BJ (cell line): ENCODE data around the gene PHF10. TPM values are rescaled to one million over a fixed set of nuclear protein-coding genes. Genes with fewer than 3 reads are reported as not detected.

Experiments
- CTCF ChIA-PET: fragments of 350-600 bp; formaldehyde crosslinking; extraction: SDS; loops from one replicate; lab custom pipeline; 2021; ENCODE audit warnings: antibody characterized with exemption, inconsistent platforms; lab: Yijun Ruan, JAX
- POLR2A ChIA-PET: fragments of 300-600 bp; sonication (Branson Sonifier 250); formaldehyde crosslinking; extraction: SDS; loops from one replicate; lab custom pipeline; 2021; ENCODE audit warnings: antibody characterized with exemption; lab: Charles Lee
- DNase-seq: peaks from one replicate; pipeline ENCODE4 v3.0.0-alpha.2; 2011; ENCODE audit warnings: low read depth
- H3K27me3 ChIP-seq: 2 replicates; pipeline ENCODE4 v1.6.0; 2011; ENCODE audit warnings: low read length; ENCODE audit not compliant: control insufficient read depth, insufficient read depth
- H3K36me3 ChIP-seq: 2 replicates; pipeline ENCODE4 v1.5.1; 2011; ENCODE audit warnings: low read length; ENCODE audit not compliant: control insufficient read depth, insufficient read depth
- H3K4me3 ChIP-seq: 2 replicates; pipeline ENCODE4 v1.5.1; 2011; ENCODE audit warnings: low read depth, mild to moderate bottlenecking, control low read depth, low read length
- polyA plus RNA-seq: library from polyadenylated mRNA; depleted of rRNA; stranded (reverse); fragments of >200 nt; gene quantifications from 2 replicates; pipeline ENCODE4 v1.2.3, GENCODE V29; 2011
- TF ChIP-seq, protein P1 (sequence below): IDR thresholded peaks from 2 replicates; pipeline ENCODE4 v1.5.1; 2011; ENCODE audit warnings: low read depth, mild to moderate bottlenecking, control low read depth, inconsistent platforms, low read length, moderate library complexity; ENCODE audit not compliant: insufficient read depth

Gene PHF10
- polyA plus RNA-seq, 1 experiment, result 9.8 TPM

DNA sequence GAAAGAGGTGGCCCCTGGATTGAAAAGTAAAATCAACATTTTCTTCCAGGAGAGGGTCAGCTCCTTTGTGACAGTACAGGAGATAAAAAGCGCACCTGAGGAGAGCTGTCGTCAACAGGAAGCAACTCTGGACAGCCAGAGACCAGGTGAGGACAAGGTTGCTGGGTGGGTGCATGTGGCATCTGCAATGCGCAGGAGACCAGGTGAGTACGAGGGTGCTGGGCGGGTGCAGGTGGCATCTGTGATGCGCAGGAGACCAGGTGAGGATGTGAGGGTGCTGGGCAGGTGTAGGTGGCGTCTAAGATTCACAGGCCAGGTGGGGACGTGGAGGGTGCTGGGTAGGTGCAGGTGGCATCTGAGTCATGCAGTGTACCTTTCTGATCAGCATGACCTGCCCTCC lies 60.8 kb downstream of the PHF10 start:
- Histone ChIP-seq H3K4me3 (no peak overlapping the region), H3K36me3 (peaks cover 12% of the 10 kb centered on the region), H3K27me3 (no peaks in the 10 kb centered on the region)
- TF ChIP-seq, protein P1, sequence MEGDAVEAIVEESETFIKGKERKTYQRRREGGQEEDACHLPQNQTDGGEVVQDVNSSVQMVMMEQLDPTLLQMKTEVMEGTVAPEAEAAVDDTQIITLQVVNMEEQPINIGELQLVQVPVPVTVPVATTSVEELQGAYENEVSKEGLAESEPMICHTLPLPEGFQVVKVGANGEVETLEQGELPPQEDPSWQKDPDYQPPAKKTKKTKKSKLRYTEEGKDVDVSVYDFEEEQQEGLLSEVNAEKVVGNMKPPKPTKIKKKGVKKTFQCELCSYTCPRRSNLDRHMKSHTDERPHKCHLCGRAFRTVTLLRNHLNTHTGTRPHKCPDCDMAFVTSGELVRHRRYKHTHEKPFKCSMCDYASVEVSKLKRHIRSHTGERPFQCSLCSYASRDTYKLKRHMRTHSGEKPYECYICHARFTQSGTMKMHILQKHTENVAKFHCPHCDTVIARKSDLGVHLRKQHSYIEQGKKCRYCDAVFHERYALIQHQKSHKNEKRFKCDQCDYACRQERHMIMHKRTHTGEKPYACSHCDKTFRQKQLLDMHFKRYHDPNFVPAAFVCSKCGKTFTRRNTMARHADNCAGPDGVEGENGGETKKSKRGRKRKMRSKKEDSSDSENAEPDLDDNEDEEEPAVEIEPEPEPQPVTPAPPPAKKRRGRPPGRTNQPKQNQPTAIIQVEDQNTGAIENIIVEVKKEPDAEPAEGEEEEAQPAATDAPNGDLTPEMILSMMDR, result no peak
- POLR2A ChIA-PET, result no interaction called here
- CTCF ChIA-PET, result no interaction called here
- no peak for DNase-seq

- DNase-seq, result no peak
- CTCF ChIA-PET, result no interaction called here
- POLR2A ChIA-PET, result no interaction called here
- H3K4me3 ChIP-seq, result no peak overlapping the region
- peaks cover 10% of the 10 kb centered on the region for H3K36me3 ChIP-seq
- TF ChIP-seq, protein P1, result no peak
- H3K27me3 ChIP-seq, result no peaks in the 10 kb centered on the region
Measured at GRCh38 chr6:169661391-169661756, 62.9 kb downstream of the PHF10 start.

DNA sequence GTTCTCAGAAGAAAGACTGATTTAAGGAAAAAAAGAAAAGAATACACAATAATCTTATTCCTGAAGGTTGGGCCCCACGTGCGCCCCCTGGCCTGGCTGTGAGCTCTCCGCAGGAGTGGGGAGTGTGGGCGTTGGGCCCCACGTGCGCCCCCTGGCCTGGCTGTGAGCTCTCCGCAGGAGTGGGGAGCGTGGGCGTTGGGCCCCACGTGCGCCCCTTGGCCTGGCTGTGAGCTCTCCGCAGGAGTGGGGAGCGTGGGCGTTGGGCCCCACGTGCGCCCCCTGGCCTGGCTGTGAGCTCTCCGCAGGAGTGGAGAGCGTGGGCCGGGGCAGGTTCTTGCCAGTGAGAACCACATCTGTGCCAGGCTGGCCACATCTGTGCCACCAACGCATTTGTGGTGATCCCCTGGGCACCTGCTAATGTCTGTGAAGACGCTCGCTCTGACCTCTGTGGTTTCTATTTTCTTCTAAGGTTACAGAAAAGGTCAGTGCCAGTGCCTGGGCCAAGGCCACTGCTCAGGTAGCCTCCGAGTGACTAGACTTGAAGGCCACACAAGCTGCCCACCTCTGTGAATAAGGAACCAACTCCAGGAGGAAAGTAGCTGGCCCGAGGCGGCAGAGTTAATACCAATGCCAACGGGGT lies 63.4 kb downstream of the PHF10 start:
- H3K36me3 ChIP-seq, result peaks cover 10% of the 10 kb centered on the region
- no peak overlapping the region for H3K4me3 ChIP-seq
- TF ChIP-seq, protein P1, result no peak
- H3K27me3 ChIP-seq, result no peaks in the 10 kb centered on the region
- DNase-seq, result no peak
- ChIA-PET POLR2A (no interaction called here), CTCF (no interaction called here)

GRCh38 chr6:169659820-169660610 lies 64.3 kb downstream of the PHF10 start:
- no peak for DNase-seq
- Histone ChIP-seq H3K36me3 (peaks cover 10% of the 10 kb centered on the region), H3K27me3 (no peaks in the 10 kb centered on the region), H3K4me3 (no peak overlapping the region)
- CTCF ChIA-PET, result no interaction called here
- POLR2A ChIA-PET, result no interaction called here
- TF ChIP-seq, protein P1, result no peak

GRCh38 chr6:169657284-169657610 lies 67.1 kb downstream of the PHF10 start:
- CTCF ChIA-PET, result no interaction called here
- POLR2A ChIA-PET, result no interaction called here
- TF ChIP-seq, protein P1, result no peak
- H3K27me3 ChIP-seq, result no peaks in the 10 kb centered on the region
- no peak for DNase-seq
- H3K36me3 ChIP-seq, result peaks cover 4% of the 10 kb centered on the region
- no peak overlapping the region for H3K4me3 ChIP-seq
